Posterior vena cava (tissue), 2 donors: Measurements from ENCODE around the gene IKBKE. TPM values are rescaled to one million over a fixed set of nuclear protein-coding genes. Genes with fewer than 3 reads are reported as not detected.
A peak's percentile ranks its signal among the peaks of the same experiment; 100 is the strongest.

Experiments
- DNase-seq: peaks from one replicate; pipeline ENCODE4 v3.0.0-alpha.2; 2020; ENCODE audit warnings: low spot score
- intact Hi-C, 2 donors: fragments of 100-400 bp; cut with DNase I; formaldehyde crosslinking; loops; one replicate each; pipeline versions ENCODE4 v1.14.1 to v1.14.2; 2022 to 2023
- total RNA-seq, 2 donors: library from RNA; stranded (reverse); fragmentation: NEBNext Ultra II Directional; extraction: Animal tissue kit (Norgen Biotek cat#: 25700); gene quantifications; one replicate each; pipeline ENCODE4 v1.2.1, GENCODE V29; 2021
- donor health status: DM: yes; HTN: yes; CAD: no.
- donor health status: DM: yes; HTN: yes; CAD: no.

IKBKE gene
- total RNA-seq, 2 donors from 2014 or later: 4.8 to 6.5 TPM

DNA sequence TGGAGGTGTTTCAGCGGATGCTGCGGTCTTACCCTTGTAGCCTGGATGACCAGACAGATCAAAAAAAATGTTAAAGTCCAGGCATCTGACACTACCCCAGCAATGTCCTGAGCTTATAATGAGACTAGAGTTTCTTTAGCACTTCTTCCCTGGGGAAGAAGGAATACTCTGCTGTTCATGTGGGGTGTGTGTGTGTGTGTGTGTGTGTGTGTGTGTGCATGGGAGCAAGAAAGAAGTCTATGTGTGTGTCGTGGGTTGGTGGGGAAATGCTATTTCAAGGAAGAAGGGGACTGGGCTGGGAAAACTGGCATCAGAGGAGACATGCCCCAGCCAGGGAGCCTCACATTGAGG is 34.1 kb downstream of the IKBKE start:
- intact Hi-C loops: no loop called here
- peak; percentile 34 for DNase-seq

DNA sequence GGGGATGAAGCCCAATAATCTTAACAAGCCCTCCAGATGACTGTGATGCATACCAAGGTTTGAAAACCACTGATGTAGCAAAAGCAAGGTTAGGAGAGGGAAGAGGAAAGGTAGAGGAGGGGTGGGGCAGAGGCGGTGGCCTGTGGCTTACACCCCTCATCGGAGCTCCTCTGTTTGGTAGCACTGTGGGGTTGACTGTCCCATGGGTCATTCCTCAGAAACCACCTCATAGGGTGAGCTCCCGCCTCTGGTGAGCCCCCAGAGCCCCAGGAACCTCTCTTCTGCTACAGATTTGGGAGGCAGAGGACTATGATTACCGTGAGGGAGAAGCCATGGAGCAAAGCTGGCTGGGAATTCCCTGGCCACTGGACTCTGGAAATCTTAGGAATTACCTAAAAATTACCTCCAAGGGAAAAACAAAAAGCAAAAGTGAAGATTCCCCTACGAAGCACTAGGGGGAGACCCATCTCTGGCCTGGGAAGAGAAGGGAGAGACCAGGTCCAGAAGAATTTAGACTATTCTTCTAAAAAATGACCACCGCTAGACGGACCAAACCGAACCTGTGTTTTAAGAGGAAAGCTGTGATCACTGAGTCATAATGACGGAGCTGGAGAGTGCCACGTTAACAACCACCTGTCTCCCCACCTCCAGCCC is 35.6 kb downstream of the IKBKE start:
- DNase-seq: peak; percentile 35
- intact Hi-C loops: no loop called here

DNA sequence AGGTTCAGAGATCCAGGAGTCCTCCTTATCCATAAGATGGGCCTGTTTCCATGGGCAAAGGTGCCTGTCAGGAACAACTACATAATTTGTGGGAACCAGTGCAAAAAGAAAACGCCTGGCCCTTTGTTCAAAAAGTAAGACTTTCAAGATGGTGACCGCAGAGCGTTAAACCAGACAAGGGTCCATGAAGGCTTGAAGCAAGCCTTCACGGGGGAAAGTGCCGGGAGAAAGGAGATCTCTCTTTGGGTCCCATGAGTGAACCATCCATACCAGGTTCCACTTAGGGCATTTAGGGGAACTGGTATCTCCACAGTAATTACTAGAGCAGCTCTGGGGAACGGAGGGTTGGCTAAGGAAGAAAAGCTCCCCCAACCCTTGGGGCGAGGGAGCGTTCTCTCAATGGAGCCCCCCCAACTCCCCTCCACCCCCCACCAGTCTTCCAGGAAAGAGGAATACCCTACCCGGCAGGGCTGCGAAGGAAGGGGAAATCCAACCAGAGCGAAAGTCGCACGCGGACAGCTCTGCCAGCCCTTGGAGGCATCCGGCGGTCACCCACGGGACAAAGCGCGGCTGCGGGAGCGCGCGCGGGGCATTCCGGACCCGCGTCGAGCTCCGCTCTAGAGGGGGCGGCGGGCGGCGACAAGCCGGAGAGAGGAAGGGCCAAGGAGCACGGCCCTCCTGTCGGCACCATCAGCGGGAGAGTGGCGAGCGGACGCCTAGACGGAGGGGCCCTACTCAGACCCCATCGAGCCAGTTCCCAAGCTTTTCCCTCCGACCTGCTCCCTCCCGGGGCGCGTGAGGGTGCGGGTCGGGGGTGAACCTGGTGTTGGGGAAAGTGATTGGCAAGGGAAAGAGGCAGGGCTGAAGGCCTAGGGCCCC is 36.4 kb downstream of the IKBKE start:
- intact Hi-C loops: no loop called here
- DNase-seq: peak; percentile 83

DNA sequence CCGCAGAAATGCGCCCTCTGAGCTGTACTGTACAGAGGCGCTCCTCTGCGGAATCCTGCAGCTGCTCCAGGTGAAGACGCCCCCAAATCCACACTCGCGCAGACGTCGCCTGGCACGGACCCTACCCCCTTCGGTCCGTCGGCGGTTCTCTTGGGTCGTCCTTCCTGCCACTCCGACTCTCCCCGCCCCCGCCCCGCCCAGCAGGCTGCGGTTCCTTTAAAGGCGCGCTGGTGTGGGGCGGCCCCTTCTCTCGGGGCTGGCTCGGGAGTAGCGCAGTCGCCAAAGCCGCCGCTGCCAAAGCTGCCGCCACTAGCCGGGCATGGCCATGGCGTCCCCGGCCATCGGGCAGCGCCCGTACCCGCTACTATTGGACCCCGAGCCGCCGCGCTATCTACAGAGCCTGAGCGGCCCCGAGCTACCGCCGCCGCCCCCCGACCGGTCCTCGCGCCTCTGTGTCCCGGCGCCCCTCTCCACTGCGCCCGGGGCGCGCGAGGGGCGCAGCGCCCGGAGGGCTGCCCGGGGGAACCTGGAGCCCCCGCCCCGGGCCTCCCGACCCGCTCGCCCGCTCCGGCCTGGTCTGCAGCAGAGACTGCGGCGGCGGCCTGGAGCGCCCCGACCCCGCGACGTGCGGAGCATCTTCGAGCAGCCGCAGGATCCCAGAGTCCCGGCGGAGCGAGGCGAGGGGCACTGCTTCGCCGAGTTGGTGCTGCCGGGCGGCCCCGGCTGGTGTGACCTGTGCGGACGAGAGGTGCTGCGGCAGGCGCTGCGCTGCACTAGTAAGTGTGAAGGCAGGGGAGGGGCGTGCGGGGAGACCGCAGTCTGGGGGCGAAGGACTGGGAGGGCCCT is 37.2 kb downstream of the IKBKE start, which contains the start of gene RASSF5:
Gene RASSF5 (plus strand): TSS at position 248 of the 846 bp plus-strand sequence. CDS start 72 bp downstream, at position 320.
- DNase-seq: peak; percentile 96
- intact Hi-C loops: no loop called here

DNA sequence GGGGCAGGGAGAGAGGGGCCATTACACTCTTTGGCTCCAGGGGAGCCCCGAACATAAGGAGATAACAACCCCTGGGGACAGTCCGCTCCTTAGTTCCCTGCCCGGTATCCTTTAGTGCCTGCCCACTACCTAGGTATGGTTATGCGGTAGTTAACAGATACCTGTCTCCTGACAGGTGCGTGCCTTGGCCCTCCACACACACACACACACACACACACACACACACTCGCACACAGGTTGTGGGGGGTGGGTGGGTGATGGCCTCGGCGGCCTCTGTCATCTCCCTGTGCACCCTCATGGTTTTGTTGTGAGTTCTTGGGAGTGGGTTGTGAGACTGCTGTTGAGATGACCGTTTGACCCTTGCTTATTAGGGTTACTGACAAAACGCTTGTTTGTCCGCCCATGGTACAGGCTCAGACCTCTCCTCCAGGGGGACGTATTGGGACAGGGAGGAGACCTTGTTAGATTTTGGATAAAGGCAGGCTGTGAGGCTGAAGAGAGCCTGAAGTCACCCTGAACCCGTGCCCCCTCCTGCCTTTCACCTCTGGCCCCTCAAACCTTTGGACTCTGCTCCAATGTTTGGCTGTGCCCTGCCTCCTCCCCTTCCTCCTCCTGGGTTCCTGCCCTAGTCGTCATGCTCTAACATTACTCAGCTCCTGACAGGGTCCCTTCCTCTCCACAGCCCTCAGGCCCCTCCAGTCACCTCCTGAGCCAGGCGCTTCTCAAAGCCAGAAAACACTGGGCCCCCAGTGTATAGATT is 38.0 kb downstream of the IKBKE start:
- intact Hi-C loops: no loop called here
- peak; percentile 32 for DNase-seq

DNA sequence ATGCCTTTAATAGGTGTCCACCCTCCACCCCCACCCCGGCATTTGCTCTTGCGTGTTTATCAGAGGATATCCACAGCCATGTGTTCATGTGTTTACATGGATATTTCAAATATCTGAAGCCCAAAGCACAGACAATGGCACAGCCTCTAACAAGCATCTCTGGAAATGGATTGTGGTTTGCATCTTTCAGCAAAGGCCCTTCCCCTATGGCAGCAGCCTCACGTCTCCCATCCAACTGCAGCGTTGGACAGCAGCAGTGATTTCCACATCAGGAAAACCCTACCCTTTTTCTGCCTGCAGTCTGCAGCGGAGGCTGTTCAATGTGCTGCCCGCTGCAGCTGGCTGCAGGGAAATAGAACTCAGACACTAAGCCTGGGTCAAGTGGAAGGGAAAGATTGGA is 38.7 kb downstream of the IKBKE start:
- intact Hi-C loops: no loop called here
- peak; percentile 78 for DNase-seq

DNA sequence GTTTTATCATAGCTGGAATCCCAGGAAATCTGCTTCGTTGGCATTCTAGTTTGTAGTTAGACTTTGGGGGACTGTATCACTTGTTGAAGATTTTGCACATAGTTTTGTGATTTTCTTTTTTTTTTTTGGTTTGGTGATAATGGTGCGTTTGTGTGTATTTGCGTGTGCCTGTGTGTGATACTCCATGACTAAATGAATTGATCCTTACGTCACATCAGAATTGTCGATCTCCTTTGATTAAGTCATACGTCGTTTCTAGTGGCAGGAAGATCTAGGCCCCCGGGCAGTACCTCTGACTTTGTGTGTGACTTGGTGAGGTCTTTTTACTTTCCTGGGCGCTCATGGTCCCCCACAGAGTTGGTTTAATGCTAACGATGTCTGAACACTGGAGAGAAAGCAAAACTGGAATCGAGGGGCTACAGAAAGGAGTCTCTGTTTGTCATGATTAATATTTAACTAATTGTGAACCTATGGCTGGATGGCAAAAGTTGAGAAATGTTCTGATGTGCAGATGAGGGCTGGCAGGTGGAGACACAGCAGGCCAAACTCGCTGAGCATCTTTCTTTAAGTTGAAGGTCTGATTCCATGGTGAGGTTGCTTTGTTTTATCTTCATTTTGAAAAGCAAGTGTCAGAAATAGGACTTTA is 39.5 kb downstream of the IKBKE start:
- peak; percentile 4 for DNase-seq
- intact Hi-C loops: no loop called here

DNA sequence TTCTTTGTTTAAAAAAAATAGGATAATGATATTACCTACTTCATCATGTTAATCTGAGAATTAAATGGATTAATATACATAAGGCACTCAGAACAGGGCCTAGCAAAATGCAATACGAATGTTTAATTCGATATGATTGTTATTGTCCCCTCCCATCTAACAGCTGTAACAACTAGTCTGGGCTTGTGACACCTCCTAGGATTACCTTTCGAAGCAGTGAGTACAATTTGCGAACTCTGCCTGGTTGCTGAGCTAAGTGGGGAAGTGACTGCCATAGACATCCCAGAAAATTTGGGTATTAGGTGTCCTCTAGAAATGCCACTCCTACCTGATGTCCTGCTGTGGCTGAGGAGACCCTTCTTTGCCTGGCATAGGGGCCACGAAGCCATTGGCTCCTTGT is 40.1 kb downstream of the IKBKE start:
- DNase-seq: no peak
- intact Hi-C loops: no loop called here

DNA sequence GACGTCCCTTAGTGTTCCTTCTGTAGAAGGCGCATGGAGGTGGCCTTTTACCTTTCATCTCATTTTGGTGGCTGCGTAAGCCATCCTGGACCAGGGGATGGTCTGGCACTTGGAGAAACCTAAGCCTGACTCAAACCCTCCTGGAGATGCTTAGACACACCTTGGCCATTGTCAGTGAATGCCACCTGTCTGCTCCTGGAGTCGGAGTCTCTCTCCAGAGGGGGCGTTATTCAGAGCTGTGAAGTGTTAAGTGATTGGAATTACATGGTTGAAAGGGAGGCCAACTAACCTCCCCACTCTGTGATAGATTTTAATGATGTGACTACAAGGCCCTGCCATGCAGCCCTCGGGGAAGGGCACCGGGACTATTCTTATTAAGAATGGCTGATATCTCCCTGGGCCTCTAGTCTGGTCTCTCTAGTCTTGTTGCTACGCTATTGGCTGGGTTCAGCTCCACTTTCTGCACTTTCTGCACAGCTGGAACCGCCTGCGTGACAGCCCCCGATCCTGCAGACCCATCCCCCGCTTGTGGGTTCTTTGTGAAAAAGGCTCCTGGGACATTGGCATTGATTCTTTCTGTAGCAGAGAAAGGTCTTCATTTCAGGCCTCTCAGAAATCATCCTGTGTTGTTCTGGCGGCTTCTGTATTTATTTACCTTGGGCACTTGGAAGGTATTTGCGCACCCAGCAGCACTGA is 41.2 kb downstream of the IKBKE start:
- DNase-seq: peak; percentile 45
- intact Hi-C loops: no loop called here

DNA sequence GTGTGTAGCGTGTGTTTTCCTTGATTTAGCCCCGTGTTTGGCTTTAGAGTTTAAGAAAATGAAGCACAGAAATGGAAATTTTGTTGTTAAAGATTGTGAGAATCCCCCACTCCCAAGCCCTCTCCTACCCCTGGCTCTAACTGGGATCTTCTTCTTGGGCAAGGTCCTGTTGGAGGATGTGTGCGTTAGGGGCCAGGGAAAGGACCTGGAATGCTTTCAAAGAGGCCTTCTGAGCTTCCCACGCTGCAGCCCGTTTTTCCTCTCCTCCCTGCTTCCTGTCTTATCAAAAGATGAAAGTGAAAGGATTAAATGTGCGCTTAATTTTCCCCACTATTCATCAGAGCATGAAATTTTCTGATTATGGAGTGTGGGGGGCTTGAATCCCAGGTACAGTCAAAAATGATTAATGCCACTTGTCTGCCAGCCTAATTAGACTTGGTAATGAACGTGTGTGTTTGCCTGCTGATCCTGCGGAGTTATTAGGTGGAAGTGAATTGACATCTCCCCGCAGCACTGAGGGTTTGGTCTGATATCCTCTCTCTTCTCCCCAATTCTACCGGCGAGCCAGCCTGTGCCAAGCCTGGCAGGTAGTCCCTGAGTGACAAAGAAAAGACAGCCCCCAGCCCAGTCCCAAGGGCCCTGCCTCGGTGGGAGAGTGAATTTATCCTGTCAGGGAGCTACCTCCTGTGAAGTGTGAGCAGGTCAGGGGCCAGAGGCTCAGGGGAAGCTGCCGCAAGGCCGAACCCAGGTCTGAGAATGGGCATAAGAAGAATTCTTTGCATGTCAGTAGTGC is 42.0 kb downstream of the IKBKE start:
- intact Hi-C loops: no loop called here
- DNase-seq: peak; percentile 66

DNA sequence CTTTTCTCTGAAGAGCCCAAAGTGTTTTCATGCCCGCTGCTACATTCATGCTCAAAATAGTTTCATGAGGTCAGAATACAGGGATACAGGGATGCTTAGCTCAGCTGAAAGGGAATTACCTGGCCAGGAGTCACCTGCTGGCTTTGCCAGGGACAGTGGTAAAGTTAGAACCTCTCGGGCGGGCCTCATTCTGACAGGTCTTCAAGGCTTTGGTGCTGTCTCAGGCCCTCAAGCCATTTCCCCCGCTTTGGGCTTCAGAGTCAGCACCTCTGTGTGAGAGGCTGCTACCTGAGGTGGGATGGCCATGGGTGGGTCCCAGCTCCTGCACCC is 42.5 kb downstream of the IKBKE start:
- DNase-seq: peak; percentile 78

DNA sequence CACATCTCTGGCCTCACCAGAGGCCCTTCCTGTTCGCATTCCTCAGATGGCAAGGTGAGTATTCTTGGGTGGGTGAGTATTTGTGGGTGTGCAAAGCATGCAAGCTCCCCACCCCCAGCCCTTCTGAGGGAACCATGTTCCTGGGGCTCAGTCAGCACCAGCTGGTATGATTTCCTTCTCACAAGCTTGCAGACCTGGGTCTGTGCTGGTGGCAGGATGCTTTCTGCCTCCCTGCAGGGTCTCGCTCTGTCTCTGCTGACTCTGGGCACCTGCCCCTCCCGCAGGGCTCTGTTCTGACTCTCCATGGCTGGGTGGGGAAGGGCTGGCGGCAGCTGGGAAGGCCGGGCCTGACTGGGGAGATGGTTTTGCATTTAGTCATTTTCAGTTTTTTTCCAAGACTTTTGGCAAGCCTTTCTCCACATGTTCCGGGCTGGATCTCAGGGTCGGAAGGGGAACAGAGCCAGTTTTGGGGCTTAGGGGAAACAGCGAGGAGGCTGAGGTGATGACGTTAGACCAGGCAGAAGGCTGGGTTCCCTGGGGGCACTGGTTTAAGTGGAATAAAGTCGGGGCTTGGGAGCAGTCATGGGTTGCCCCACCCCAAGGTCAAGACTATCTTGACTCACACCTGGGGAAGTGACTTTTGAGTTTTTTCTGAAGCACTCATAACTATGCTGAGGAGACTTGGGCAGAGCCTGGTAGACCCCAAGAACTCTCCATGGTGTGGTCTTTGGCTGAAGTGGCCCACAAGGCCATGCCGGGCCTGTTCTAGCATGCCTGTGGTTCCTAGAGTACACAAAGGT is 43.2 kb downstream of the IKBKE start:
- DNase-seq: peak; percentile 92
- intact Hi-C loops: no loop called here

More for the DNA sequence above, 42.5 kb downstream of the IKBKE start:
- intact Hi-C loops: no loop called here

DNA sequence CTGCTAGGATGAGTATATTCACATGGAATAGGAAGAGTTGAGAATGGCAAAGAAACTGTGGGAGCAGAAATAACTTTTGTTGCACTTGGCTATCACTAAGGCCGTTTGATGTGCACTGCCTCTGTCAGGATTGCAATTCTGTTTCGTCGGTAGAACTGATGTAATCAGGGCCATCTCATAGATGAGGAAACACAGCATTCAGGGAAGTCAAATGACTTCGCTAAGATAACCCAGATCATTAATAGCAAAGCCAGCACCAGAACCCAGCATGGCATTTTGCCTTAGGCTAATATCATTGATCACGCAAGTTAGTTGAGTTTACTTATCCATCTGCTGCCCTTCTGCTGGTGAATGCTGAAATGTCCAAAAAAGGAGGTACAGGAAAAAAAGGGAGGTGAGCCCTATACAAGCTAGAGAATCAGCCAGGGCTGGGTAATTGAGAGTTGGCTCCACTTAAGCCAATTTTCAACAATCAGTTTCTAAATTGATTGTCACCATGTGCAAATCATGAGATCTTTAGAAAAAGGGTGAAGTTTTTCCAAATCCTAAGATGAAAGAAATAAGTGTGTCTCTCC is 44.6 kb downstream of the IKBKE start:
- DNase-seq: no peak
- intact Hi-C loops: loop anchor here in 1 of 2 donors (5.0 kb wide), 1 partner anchor 1597 kb away; no protein-coding TSS in a partner anchor

DNA sequence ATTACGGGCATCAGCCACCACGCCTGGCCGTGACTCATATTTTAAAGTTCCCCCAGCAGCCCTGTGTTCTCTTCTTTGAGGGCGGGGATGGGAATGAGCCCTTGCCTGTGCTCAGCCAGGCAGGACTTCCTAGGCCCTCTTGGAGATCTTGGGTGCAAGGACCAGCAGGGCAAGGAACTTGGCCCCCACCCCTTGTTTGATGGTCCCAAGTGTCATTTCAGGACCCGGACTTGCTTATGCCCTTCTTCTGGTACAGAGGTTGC is 46.4 kb downstream of the IKBKE start:
- no peak for DNase-seq
- intact Hi-C loops: loop anchor here in 1 of 2 donors (5.0 kb wide), 1 partner anchor 1596 kb away; no protein-coding TSS in a partner anchor

DNA sequence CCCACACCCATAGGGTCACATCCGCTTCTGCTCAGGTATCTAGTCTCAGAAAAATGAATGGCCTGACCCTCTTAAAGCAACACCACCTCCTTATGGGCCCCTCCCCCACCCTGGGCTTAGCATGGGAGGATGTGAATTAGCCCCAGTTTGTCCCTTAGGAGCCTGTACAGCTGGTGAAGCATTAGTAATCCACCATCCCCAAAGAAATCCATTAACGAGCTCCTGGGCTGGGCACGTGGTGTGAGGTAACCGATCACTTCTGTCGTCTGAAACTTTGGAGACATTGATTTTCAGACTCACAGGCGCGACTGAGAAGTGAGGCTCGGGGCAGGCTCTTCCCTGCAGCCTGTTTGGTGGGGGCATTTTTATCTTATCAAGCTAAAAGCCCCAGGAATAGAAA is 47.5 kb downstream of the IKBKE start:
- DNase-seq: peak; percentile 29
- intact Hi-C loops: loop anchor here in 1 of 2 donors (5.0 kb wide), 1 partner anchor 1595 kb away; no protein-coding TSS in a partner anchor

DNA sequence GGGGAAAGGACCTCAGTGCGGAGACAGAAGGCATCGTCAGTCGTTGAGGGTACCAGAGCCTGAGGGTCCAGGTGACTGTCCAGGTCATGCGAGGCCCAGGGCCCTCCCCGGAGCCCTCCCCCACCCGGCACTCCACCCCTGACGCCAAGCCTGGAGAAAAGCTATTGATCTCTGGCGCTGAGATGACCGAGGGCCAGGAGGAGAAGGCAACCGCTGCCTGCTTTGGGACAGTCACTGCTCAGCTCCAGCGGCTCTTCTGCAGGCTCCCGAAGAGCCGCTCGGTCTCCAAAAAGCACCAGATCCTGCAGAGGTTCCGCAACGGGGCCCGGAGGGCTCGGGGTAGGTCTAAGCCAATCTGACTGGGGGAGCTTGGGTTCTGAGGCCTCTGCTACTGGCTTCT is 47.9 kb downstream of the IKBKE start:
- DNase-seq: peak; percentile 41
- intact Hi-C loops: loop anchor here in 1 of 2 donors (5.0 kb wide), 1 partner anchor 1594 kb away; no protein-coding TSS in a partner anchor
